T-helper 2 cell (primary cell): ENCODE results near the gene EML5.
"Not testable (repeated sequence)": the region's sequence is repeated elsewhere in the genome, so short reads cannot be mapped to it uniquely, and the experiment has no call there.

ENCODE experiments used
- DNase-seq, 5 experiments: peaks; one replicate each; pipeline versions ENCODE4 v3.0.0 to v3.0.0-alpha.2; 2012 to 2022
- total RNA-seq, 2 donors: gene quantifications; one replicate each; lab custom pipeline; 2026; lab: John Stamatoyannopoulos, UW

The EML5 gene
- 10.4 to 13.4 reads per million in 2 donors for total RNA-seq

GRCh38 chr14:88792473-88793258 is at the start of gene EML5:
Gene EML5, minus strand, starts transcription at chr14:88792953. Its CDS starts 450 bp downstream, at chr14:88792503.
- DNase-seq = peak; percentile 60 to 83 (median 75)

GRCh38 chr14:88842414-88842813 is 49.7 kb upstream of the EML5 start:
- no peak for DNase-seq

GRCh38 chr14:88841741-88842140 is 49.0 kb upstream of the EML5 start:
- DNase-seq = no peak

- DNase-seq = no peak
Observed at GRCh38 chr14:88840926-88841325, 48.2 kb upstream of the EML5 start.

- no peak for DNase-seq
Observed at GRCh38 chr14:88838015-88838414, 45.3 kb upstream of the EML5 start.

GRCh38 chr14:88837495-88837894 is 44.7 kb upstream of the EML5 start:
- DNase-seq = no peak

- no peak for DNase-seq
Observed at GRCh38 chr14:88835661-88836060, 42.9 kb upstream of the EML5 start.

- no peak for DNase-seq
Observed at GRCh38 chr14:88834883-88835431, 42.2 kb upstream of the EML5 start.

- DNase-seq = no peak
Observed at GRCh38 chr14:88831284-88831683, 38.5 kb upstream of the EML5 start.

- no peak for DNase-seq
Observed at GRCh38 chr14:88829685-88830302, 37.0 kb upstream of the EML5 start.

- DNase-seq = no peak
Observed at GRCh38 chr14:88829188-88829587, 36.4 kb upstream of the EML5 start.

- no peak for DNase-seq
Observed at GRCh38 chr14:88825503-88825902, 32.8 kb upstream of the EML5 start.

- DNase-seq = no peak
Observed at GRCh38 chr14:88825078-88825458, 32.3 kb upstream of the EML5 start.

- DNase-seq = peak; percentile 44 to 90 (median 76)
Observed at GRCh38 chr14:88824314-88825077, 31.7 kb upstream of the EML5 start, which contains the start of gene TTC8. Gene TTC8, plus strand, starts transcription at chr14:88824651. Its CDS starts 57 bp downstream, at chr14:88824708.

GRCh38 chr14:88823968-88824313 is 31.2 kb upstream of the EML5 start:
- DNase-seq = no peak

GRCh38 chr14:88821888-88822287 is 29.1 kb upstream of the EML5 start:
- no peak for DNase-seq

- no peak for DNase-seq
Observed at GRCh38 chr14:88821378-88821777, 28.6 kb upstream of the EML5 start.

- DNase-seq = not testable (repeated sequence)
Observed at GRCh38 chr14:88819674-88820073, 26.9 kb upstream of the EML5 start.

GRCh38 chr14:88818018-88818417 is 25.3 kb upstream of the EML5 start:
- no peak for DNase-seq

- no peak for DNase-seq
Observed at GRCh38 chr14:88815980-88816379, 23.2 kb upstream of the EML5 start.

GRCh38 chr14:88808359-88808758 is 15.6 kb upstream of the EML5 start:
- no peak for DNase-seq

GRCh38 chr14:88804477-88804876 is 11.7 kb upstream of the EML5 start:
- no peak for DNase-seq

- no peak for DNase-seq
Observed at GRCh38 chr14:88804035-88804434, 11.3 kb upstream of the EML5 start.
